Activated gamma-delta T cell treated with Interleukin-2 at 50 U/mL for 16 hours (primary cell): Measurements from ENCODE around the gene NUDT1.

Experiments
- DNase-seq: peaks from one replicate; pipeline ENCODE4 v3.0.0-alpha.2; 2020

The NUDT1 gene

DNA sequence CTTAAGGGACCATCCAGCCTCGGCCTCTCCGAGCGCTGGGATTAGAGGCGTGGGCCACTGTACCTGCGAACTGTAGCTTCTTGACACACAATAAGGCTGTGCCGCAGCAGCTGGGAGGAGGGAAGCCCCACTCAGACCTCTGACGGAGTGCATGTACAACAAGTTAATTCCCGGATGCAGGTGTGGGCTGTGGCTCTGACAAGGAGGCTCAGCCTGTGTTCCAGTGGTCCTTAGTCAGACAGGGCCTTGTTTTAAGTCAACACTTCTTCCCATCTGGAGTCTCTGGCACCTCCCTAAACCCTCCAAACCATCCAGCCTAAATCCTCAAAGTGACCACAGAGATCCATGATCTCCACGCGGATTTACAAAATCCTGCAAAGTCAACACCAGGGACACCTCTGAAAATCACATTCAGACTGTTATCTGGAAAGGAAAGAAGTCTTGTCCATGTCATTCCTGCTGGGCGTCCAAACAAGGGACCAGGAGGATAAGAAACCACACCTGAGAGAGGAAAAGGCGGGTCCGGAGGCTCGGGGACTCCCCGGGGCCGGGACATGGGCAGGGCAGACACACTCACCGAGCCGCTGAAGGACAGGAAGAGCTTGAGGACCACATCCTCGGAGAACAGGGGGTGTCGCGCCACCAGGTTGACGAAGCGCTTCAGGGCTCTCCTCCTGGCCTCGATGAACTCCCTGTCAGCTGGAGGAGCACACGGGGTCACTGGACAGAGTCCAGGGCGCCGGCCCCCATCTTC lies 29.4 kb downstream of the NUDT1 start:
- no peak for DNase-seq

DNA sequence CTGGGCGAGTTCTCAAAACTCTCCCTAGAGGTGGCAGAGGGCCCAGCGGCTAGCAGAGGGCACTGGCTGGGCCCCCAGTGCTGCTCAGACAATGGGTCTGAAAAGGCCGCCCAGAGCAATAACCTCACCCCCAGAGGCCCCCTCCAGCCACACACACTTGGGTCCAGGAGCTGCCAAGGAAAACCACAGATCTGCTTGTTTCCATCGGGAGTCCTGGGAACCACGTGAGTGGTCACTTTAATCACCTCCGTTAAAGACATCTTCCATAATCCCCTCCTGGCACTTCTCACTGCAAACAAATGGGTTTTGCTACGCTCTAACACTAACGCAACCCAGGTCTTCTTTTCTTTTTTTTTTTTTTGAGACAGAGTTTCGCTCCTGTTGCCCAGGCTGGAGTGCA lies 30.0 kb downstream of the NUDT1 start:
- DNase-seq, result no peak

DNA sequence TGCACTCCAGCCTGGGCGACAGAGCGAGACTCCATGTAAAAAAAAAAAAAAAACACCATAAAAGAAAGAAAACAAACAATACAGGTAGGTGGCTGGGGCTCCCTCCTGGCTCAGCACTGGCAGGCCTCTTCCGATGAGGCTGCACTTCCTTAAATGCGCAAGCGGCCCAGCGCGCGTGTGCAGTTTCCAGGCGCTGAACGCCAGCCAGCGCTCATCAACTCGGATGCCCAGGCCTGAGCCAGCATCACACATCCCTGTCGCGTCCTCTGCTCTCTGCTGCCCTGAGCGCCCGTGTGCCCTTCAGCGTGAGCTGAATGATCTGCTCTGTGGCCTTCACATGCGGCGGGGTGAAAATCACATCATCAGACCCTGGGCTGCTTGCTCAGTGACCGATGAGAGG lies 31.8 kb downstream of the NUDT1 start:
- no peak for DNase-seq

DNA sequence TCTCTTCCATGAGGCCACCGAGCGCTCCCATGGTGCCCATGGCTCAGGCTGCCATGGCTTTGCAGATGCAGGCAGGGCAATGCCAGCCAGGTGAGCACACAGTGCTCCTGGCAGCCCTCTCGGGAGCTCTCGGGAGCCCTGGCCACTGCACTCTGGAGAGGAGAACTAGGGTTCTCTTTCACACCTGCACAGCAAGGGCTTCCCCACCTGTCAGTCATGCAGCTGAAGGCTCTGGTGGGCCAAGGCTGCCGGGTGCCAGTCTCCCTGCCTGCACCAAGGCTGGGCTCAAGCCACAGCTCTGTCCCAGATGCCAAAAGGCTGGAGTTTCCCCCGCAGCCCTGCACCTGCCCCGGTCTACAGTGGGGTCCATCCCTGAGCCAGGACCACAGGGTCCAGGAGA lies 32.6 kb downstream of the NUDT1 start:
- no peak for DNase-seq

DNA sequence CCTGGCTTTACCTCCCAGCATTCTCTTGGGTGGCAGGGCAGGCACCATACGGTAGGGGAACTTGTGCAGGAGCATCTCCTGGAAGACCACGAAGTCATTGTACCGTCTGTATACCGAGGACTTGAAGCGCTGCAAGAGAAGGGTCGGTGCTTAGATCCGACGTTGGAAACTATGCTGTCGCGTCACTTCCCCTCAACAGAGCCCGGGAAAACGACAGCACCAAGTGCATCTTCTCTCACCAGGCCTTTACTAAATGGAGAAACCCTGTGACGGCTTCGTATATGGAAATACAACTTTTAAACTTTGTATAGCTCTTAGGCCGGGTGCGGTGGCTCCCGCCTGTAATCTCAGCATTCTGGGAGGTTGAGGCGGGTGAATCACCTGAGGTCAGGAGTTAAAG lies 33.1 kb downstream of the NUDT1 start:
- no peak for DNase-seq

DNA sequence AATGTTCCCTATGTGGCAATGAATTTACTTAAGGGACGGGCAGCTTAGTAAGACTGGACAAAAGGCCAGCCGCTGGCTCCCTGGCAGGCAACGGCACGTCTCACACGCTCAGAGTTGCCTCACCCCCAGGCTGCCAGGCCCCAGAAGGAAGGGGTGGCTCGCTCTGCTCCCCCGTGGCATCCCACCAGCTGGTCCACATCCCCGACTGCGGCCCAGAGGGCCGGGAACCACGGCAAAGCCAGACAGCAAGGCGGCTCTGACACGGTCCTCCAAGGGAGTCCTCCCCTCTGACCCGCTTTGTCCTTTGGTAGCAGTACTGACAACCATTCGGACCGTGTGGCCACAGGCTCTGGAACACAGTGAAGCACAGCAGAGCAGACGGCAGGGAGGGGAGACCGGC lies 34.1 kb downstream of the NUDT1 start:
- DNase-seq, result no peak

DNA sequence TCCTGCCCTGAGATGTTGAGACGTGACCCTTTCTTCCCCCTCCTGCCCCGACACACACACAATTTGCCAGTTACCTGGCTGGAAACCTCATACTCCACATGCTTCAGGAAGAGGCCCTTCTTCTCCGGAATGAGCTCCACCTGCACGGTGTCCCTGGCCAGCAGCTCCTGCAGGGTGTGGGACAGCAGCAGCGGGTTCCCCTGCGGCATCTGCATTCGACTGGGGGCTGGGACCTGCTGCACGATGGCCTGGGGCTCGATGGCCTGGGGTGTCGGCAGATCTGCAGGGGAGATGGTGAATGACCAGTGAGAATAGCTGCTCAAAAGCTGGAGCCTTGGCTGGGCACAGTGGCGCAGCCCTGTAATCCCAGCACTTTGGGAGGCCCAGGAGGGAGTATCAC lies 36.0 kb downstream of the NUDT1 start:
- DNase-seq, result no peak

DNA sequence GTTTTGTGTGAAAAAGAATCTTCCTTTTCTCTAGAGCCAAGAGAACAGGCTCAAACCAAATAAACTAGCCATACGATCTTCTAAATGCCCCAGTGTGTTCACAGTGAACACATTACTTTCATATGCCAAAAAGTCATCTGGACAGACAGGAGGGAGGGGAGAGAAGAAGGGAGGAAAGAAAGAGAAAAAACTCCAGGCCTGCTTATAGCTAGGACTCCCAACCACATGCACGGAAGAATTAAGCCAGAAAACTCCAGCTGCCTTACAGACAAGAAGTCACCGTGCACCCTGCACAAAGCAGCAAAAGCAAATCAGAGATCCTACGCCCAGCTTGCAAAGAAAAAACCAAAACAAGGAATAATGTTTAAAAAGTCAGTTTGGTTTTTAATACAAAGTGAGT lies 37.9 kb downstream of the NUDT1 start:
- DNase-seq, result no peak

DNA sequence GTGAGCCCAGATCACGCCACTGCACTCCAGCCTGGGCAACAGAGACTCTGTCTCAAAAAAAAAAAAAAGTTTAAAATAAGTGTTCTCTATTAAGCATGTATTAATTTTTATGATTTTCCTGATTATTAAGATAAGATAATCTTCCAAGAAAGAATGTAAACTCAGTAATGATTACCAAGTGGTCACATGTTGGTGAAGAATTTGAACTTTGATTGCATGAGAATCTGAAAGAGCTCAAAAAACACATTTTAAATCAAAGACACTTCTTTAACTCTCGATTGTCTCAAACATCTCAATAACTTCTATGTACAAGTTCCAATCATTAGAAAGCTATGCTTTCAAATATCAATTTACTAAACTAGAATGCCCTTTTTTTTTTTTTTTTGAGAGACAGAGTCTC lies 38.4 kb downstream of the NUDT1 start:
- no peak for DNase-seq

DNA sequence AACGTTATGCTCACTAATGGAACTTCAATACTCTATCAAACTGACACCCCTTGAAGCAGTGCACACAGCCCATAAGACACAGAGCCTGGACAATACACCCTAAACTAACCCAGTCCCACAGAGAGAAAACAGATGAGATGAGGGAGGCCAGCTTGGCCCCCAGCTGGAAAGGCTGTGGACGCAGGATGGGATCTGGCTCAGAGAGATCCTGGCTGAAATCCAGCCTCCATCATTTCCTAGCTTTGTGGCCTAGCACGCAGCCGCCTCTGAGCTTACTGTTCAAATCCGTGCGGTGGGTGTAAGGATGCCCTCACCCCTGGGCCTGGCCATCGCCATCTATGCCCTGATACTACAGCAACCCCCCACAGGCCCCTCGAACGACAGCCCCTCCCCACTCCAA lies 39.5 kb downstream of the NUDT1 start:
- DNase-seq, result no peak

DNA sequence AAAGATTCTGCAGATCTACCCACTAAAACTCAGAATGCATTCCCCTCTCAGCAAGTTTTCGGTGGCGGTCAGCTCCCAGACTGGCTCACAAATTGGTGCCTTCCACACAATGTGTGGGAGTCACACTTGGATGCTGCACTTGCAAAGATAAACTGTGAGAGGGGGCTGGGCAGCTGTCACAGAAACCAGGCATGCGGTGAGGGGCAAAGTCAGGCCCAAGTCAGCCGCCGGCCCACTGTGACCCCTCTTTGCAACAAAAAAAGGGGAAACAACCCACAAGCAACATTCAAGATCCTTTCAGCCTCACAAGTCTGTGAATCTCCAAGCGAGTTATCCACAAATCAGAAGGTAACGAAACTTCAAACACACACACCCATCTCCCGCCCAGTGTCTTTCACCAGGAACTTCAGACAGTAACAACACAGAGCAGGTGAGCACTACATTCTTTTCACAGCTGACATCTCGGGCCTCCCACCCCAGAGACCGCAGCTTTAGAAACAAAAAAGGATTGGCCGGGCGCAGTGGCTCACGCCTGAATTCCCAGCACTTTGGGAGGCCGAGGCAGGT lies 40.2 kb downstream of the NUDT1 start:
- no peak for DNase-seq

DNA sequence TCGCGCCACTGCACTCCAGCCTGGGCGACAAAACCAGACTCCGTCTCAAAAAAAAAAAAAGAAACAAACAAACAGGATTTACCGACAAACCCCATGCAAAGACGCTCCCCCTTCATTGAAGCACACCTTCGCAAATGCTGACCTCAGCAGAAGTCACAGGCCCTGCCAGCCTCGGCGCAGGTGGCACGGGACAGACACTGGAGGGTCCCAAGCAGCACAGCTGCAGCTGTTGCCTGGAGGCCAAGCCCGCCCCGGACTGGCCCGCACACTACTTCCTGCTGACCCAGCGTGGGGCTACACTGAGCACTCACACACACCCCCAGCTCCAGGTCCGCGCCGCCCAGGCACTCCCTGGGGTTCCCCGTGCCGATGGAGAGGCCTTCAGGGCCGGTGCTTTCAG lies 41.0 kb downstream of the NUDT1 start:
- DNase-seq, result no peak

DNA sequence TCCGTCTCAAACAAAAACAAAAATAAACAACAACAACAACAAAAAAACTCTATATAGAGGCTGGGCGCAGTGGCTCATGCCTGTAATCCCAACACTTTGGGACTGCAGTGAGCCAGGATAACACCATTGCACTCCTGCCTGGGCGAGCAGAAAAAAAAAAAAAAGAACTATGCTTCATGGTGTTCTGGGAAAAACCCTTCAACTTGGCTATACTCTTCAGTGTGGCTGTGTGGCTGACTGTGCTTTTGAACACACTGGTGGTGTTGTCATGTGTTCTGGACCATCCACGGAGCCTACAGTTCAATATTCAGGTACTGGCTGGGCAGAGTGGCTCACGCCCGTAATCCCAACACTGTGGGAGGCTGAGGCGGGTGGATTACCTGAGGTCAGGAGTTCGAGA lies 45.7 kb downstream of the NUDT1 start:
- no peak for DNase-seq

DNA sequence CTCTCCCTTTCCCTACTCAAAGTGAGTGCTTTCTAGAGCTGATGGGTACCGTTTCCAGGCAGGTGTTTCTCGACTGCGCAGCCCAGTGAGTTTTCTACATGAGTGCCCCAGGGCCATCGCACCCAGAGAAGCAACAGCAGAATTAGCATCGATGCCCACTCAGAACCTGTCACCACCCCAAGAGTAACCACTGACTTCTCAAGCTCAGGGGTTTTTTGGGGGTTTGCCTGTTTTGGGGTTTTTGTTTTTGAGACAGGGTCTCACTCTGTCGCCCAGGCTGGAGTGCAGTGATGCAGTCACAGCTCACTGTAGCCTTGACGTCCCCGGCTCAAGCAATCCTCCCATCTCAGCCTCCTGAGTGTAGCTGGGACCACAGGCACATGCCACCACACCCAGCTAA lies 46.5 kb downstream of the NUDT1 start:
- DNase-seq, result no peak

DNA sequence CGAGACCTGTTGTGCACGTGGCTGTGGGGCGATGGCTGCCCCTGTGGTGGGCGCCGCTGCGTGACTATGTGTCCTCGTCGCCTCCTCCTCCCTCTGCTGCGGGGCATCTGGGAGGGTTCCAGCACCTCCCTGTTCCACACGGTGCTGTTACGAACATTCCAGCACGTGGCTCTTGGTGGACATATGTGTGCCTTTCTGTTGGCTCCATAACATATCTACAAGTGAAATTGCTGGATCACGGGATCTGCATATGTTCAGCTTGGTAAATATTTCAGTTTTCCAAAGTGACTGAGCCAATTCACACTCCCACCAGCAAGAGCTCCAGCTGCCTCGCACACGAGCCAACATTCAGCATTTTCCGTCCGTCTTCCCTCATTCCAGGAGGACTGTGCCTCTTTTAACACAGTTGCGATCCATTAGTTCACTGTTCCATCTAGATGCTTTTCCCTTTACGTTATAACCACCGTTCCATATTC lies 47.1 kb downstream of the NUDT1 start:
- DNase-seq, result no peak

DNA sequence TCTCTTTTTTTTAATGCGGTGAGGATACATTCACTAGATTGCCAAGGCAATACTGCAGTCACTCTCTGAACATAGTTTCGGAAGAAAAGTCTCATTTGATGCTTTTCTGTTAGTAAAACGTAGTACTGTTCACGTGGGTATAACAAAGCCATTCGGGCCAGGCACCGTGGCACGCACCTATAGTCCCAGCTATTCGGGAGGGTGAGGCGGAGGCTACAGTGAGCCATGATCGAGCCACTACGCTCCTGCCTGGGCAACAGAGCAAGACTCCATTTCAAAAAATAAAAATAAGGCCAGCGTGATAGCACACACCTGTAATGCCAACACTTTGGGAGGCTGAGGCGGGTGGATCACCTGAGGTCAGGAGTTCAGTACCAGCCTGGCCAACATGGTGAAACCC lies 47.6 kb downstream of the NUDT1 start:
- no peak for DNase-seq

DNA sequence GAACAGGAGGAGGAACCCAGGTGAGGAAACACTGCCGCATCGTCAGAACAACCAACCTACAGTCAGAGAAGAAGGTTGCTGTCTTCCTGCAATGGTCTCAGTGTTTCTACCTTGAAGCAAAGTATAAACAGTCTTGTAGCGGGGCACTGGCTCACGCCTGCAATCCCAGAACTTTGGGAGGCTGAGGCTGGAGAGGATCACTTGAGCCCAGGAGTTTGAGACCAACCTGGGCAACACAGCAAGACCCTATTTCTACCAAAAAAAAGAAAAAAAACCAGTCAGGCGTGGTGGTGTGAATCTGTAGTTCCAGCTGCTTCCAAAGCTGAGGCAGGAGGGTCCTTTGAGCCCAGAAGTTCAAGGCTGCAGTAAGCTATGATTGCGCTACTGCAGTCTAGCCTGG lies 48.9 kb downstream of the NUDT1 start:
- DNase-seq, result no peak

DNA sequence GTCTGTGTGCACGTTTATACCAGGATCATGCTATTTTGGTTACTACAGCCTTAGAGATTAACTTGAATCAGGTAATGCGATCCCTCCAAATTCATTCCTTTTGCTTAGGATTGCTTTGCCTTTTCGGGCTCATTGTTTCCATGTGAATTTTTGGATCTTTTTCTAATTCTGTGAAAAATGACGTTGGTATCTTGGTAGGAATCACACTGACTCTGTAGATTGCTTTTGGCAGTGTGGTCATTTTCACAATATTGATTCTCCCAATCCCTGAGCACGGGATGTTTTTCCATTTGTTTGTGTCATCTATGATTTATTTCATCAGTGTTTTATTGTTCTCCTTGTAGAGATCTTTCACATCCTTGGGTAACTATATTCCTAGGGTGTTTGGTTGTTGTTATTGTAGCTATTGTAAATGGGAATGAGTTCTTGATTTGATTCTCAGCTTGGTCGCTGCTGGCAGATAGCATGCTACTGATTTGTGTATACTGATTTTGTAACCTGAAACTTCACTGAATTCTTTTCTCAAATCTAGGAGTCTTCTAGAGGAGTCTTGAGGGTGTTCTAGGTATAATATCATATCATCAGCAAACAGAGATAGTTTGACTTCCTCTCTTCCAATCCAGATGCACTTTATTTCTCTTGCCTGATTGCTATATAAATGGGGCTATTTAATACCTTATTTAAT lies 54.1 kb downstream of the NUDT1 start:
- no peak for DNase-seq

DNA sequence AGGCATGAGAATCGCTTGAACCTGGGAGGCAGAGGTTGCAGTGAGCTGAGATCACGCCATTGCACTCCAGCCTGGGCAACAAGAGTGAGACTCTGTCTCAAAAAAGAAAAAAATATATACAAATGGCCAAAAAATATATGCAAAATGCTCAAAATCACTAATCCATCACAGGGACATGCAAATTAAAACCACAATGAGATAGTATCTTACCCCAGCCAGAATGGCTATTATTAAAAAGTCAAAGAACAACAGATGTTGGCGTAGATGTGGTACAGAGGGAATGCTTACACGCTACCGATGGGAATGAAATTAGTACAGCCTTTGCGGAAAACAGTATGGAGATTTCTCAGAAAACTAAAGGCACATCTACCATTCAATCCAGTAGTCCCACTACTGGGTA lies 54.8 kb downstream of the NUDT1 start:
- no peak for DNase-seq

DNA sequence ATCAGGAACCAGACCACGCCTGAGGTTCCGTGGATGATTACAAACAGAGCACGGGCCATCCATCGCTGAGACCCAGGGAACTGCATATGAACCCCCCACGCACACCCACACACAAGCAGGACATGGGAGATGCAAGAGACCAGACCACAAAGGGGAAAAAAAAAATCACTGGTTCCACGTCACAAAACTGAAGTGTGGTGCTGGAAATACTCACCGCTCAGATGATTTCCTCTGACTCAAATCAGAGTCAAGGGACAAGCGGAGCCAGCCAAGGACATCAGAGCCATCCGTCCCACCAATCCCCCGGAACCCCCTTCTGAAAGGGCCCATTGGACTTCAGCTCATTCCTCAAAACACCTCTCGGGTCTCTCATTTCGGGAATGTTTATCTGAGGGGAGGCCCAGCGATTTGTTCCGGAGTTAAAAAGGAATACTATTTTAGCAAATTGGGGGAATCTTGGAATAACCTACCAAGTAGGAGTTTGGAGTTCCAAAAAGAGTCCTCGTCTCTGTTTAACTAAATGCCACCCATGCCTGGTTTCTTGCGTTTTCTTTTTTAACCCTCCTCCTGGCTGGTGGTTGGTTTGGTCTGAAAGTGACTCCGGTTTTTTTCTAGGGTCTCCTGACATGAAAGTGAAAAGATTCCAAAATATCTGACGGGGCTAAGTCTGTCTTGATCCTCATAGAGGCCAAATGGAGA lies 57.3 kb downstream of the NUDT1 start:
- no peak for DNase-seq

DNA sequence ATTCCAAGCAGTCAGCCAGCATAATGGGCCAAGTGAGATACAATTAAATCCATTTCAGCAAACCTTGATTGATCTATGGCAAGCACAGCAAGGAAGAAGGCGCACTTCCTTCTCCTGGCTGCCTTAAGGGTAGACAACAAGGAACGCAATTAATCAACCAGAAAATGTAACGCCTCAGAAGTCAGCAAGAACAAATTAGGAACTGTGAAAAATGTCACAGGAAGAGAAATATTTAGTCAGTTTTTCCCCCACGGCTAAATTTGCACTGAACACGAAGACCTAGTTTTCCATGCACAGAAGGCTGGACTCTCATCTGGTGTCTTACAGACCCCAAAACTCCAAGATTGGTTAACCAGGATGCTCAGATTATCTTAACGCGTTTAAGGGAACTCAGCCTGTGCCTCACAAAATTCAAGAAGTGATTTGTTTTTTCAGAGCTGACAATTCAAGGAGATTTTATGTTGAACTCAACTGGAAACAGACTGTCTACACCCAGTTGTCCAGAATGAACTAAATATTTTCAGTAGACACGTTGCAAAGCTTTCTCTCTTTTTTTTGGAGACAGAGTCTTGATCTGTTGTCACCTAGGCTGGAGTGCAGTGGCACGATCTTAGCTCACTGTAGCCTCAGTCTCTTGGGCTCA lies 58.0 kb downstream of the NUDT1 start:
- no peak for DNase-seq
